ENCODE results near the gene LRBA.
A peak's percentile ranks its signal among the peaks of the same experiment; 100 is the strongest.
"Not testable (repeated sequence)": the region's sequence is repeated elsewhere in the genome, so short reads cannot be mapped to it uniquely, and the experiment has no call there.

The LRBA gene

GRCh38 chr4:150931005-150931404, 84.1 kb downstream of the LRBA start:
- Mint-ChIP-seq H3K27ac (no peak overlapping the region), H3K4me1 (ENCODE audit: low read depth) (peaks cover 2% of the 10 kb centered on the region), H3K4me3 (no peak overlapping the region), H3K27me3 (no peaks in the 10 kb centered on the region), H3K36me3 (ENCODE audit: low read depth) (peaks cover 43% of the 10 kb centered on the region), H3K9me3 (no peaks in the 10 kb centered on the region)
- DNase-seq, result no peak

GRCh38 chr4:150923945-150924344, 91.1 kb downstream of the LRBA start:
- peaks cover 79% of the 10 kb centered on the region for H3K36me3 Mint-ChIP-seq (ENCODE audit: low read depth)
- DNase-seq, result no peak
- no peak overlapping the region for H3K27ac Mint-ChIP-seq
- no peak overlapping the region for H3K4me3 Mint-ChIP-seq
- no peaks in the 10 kb centered on the region for H3K9me3 Mint-ChIP-seq
- H3K4me1 Mint-ChIP-seq (ENCODE audit: low read depth), result no peaks in the 10 kb centered on the region
- no peaks in the 10 kb centered on the region for H3K27me3 Mint-ChIP-seq

- DNase-seq; H3K4me1 Mint-ChIP-seq (ENCODE audit: low read depth); H3K9me3 Mint-ChIP-seq; H3K27me3 Mint-ChIP-seq; H3K4me3 Mint-ChIP-seq: not testable (repeated sequence)
- peak overlapping the region; percentile 29 for H3K27ac Mint-ChIP-seq
- H3K36me3 Mint-ChIP-seq (ENCODE audit: low read depth), result peaks cover 83% of the 10 kb centered on the region
Observed at GRCh38 chr4:150921486-150921885, 93.6 kb downstream of the LRBA start.

- H3K9me3 Mint-ChIP-seq; H3K27ac Mint-ChIP-seq; H3K4me3 Mint-ChIP-seq; DNase-seq; H3K4me1 Mint-ChIP-seq (ENCODE audit: low read depth); H3K27me3 Mint-ChIP-seq: not testable (repeated sequence)
- peaks cover 88% of the 10 kb centered on the region for H3K36me3 Mint-ChIP-seq (ENCODE audit: low read depth)
Observed at GRCh38 chr4:150918562-150918961, 96.5 kb downstream of the LRBA start.

- Mint-ChIP-seq H3K36me3 (ENCODE audit: low read depth) (peaks cover 94% of the 10 kb centered on the region), H3K9me3 (peaks cover 19% of the 10 kb centered on the region), H3K27ac (no peak overlapping the region), H3K4me1 (ENCODE audit: low read depth) (peaks cover 22% of the 10 kb centered on the region), H3K27me3 (no peaks in the 10 kb centered on the region), H3K4me3 (no peak overlapping the region)
- DNase-seq, result no peak
Observed at GRCh38 chr4:150911326-150911725, 103.8 kb downstream of the LRBA start.

- H3K27me3 Mint-ChIP-seq, result no peaks in the 10 kb centered on the region
- no peak overlapping the region for H3K4me3 Mint-ChIP-seq
- H3K27ac Mint-ChIP-seq, result peak overlapping the region; percentile 4
- H3K4me1 Mint-ChIP-seq (ENCODE audit: low read depth), result peaks cover 27% of the 10 kb centered on the region
- H3K9me3 Mint-ChIP-seq, result peaks cover 19% of the 10 kb centered on the region
- H3K36me3 Mint-ChIP-seq (ENCODE audit: low read depth), result peaks cover 91% of the 10 kb centered on the region
- DNase-seq, result no peak
Observed at GRCh38 chr4:150909116-150909515, 106.0 kb downstream of the LRBA start.

- H3K27ac Mint-ChIP-seq, result peak overlapping the region; percentile 30
Observed at GRCh38 chr4:150906987-150907633, 108.0 kb downstream of the LRBA start.

GRCh38 chr4:150904671-150905070, 110.4 kb downstream of the LRBA start:
- no peaks in the 10 kb centered on the region for H3K27me3 Mint-ChIP-seq
- H3K4me1 Mint-ChIP-seq (ENCODE audit: low read depth), result peaks cover 28% of the 10 kb centered on the region
- no peaks in the 10 kb centered on the region for H3K9me3 Mint-ChIP-seq
- H3K27ac Mint-ChIP-seq, result no peak overlapping the region
- peaks cover 91% of the 10 kb centered on the region for H3K36me3 Mint-ChIP-seq (ENCODE audit: low read depth)
- no peak overlapping the region for H3K4me3 Mint-ChIP-seq
- no peak for DNase-seq

More at GRCh38 chr4:150906987-150907633, 108.0 kb downstream of the LRBA start:
- Mint-ChIP-seq H3K9me3 (peaks cover 7% of the 10 kb centered on the region), H3K4me1 (ENCODE audit: low read depth) (peaks cover 32% of the 10 kb centered on the region), H3K27me3 (no peaks in the 10 kb centered on the region), H3K4me3 (no peak overlapping the region), H3K36me3 (ENCODE audit: low read depth) (peaks cover 91% of the 10 kb centered on the region)
- no peak for DNase-seq

- Mint-ChIP-seq H3K27ac (no peak overlapping the region), H3K4me3 (no peak overlapping the region), H3K4me1 (ENCODE audit: low read depth) (peaks cover 21% of the 10 kb centered on the region), H3K36me3 (ENCODE audit: low read depth) (peaks cover 91% of the 10 kb centered on the region), H3K27me3 (no peaks in the 10 kb centered on the region), H3K9me3 (no peaks in the 10 kb centered on the region)
- no peak for DNase-seq
Observed at GRCh38 chr4:150903603-150904002, 111.5 kb downstream of the LRBA start.

- DNase-seq, result no peak
- H3K27ac Mint-ChIP-seq, result no peak overlapping the region
- H3K36me3 Mint-ChIP-seq (ENCODE audit: low read depth), result peaks cover 80% of the 10 kb centered on the region
- peaks cover 3% of the 10 kb centered on the region for H3K4me1 Mint-ChIP-seq (ENCODE audit: low read depth)
- no peaks in the 10 kb centered on the region for H3K27me3 Mint-ChIP-seq
- no peaks in the 10 kb centered on the region for H3K9me3 Mint-ChIP-seq
- H3K4me3 Mint-ChIP-seq, result no peak overlapping the region
Observed at GRCh38 chr4:150896497-150896896, 118.6 kb downstream of the LRBA start.

GRCh38 chr4:150890246-150890645, 124.8 kb downstream of the LRBA start:
- DNase-seq, result no peak
- Mint-ChIP-seq H3K4me1 (ENCODE audit: low read depth) (peaks cover 25% of the 10 kb centered on the region), H3K4me3 (no peak overlapping the region), H3K27ac (no peak overlapping the region), H3K9me3 (no peaks in the 10 kb centered on the region), H3K36me3 (ENCODE audit: low read depth) (peaks cover 68% of the 10 kb centered on the region), H3K27me3 (no peaks in the 10 kb centered on the region)

GRCh38 chr4:150889306-150889705, 125.8 kb downstream of the LRBA start:
- Mint-ChIP-seq H3K36me3 (ENCODE audit: low read depth) (peaks cover 67% of the 10 kb centered on the region), H3K4me1 (ENCODE audit: low read depth) (peaks cover 31% of the 10 kb centered on the region), H3K4me3 (no peak overlapping the region), H3K27me3 (no peaks in the 10 kb centered on the region), H3K27ac (no peak overlapping the region), H3K9me3 (no peaks in the 10 kb centered on the region)
- no peak for DNase-seq

GRCh38 chr4:150888625-150889024, 126.5 kb downstream of the LRBA start:
- H3K36me3 Mint-ChIP-seq (ENCODE audit: low read depth), result peaks cover 64% of the 10 kb centered on the region
- DNase-seq, result no peak

GRCh38 chr4:150888217-150888616, 126.9 kb downstream of the LRBA start:
- no peak for DNase-seq
- H3K4me1 Mint-ChIP-seq (ENCODE audit: low read depth), result peaks cover 34% of the 10 kb centered on the region
- H3K4me3 Mint-ChIP-seq, result no peak overlapping the region
- H3K36me3 Mint-ChIP-seq (ENCODE audit: low read depth), result peaks cover 62% of the 10 kb centered on the region
- no peaks in the 10 kb centered on the region for H3K27me3 Mint-ChIP-seq
- H3K9me3 Mint-ChIP-seq, result no peaks in the 10 kb centered on the region
- H3K27ac Mint-ChIP-seq, result no peak overlapping the region

More at GRCh38 chr4:150888625-150889024, 126.5 kb downstream of the LRBA start:
- no peak overlapping the region for H3K27ac Mint-ChIP-seq
- peaks cover 34% of the 10 kb centered on the region for H3K4me1 Mint-ChIP-seq (ENCODE audit: low read depth)
- H3K4me3 Mint-ChIP-seq, result no peak overlapping the region
- H3K27me3 Mint-ChIP-seq, result no peaks in the 10 kb centered on the region
- no peaks in the 10 kb centered on the region for H3K9me3 Mint-ChIP-seq

- H3K36me3 Mint-ChIP-seq (ENCODE audit: low read depth), result peaks cover 60% of the 10 kb centered on the region
- no peaks in the 10 kb centered on the region for H3K9me3 Mint-ChIP-seq
- no peaks in the 10 kb centered on the region for H3K27me3 Mint-ChIP-seq
- DNase-seq, result no peak
- H3K27ac Mint-ChIP-seq, result peak overlapping the region; percentile 9
- peaks cover 34% of the 10 kb centered on the region for H3K4me1 Mint-ChIP-seq (ENCODE audit: low read depth)
- H3K4me3 Mint-ChIP-seq, result no peak overlapping the region
Observed at GRCh38 chr4:150886597-150886996, 128.5 kb downstream of the LRBA start.

- Mint-ChIP-seq H3K27me3 (no peaks in the 10 kb centered on the region), H3K4me1 (ENCODE audit: low read depth) (peaks cover 30% of the 10 kb centered on the region), H3K36me3 (ENCODE audit: low read depth) (peaks cover 65% of the 10 kb centered on the region), H3K4me3 (no peak overlapping the region), H3K27ac (no peak overlapping the region), H3K9me3 (no peaks in the 10 kb centered on the region)
- no peak for DNase-seq
Observed at GRCh38 chr4:150884625-150885024, 130.5 kb downstream of the LRBA start.
